ENCODE results near the gene CLCNKB.

The CLCNKB gene

GRCh38 chr1:16087733-16088132 is 44.2 kb downstream of the CLCNKB start:
- Histone ChIP-seq H3K9me3 (ENCODE audit: control insufficient read depth, insufficient read depth, low read length) (no peaks in the 10 kb centered on the region), H3K27me3 (ENCODE audit: control insufficient read depth, insufficient read depth, low read length) (no peaks in the 10 kb centered on the region), H3K36me3 (ENCODE audit: control insufficient read depth, insufficient read depth, low read length) (no peaks in the 10 kb centered on the region), H3K9ac (ENCODE audit: low read depth, low read length) (no peak overlapping the region), H3K4me3 (ENCODE audit: low read depth, low read length) (no peak overlapping the region), H3K4me1 (ENCODE audit: control insufficient read depth, insufficient read depth, low read length) (no peaks in the 10 kb centered on the region)

DNA sequence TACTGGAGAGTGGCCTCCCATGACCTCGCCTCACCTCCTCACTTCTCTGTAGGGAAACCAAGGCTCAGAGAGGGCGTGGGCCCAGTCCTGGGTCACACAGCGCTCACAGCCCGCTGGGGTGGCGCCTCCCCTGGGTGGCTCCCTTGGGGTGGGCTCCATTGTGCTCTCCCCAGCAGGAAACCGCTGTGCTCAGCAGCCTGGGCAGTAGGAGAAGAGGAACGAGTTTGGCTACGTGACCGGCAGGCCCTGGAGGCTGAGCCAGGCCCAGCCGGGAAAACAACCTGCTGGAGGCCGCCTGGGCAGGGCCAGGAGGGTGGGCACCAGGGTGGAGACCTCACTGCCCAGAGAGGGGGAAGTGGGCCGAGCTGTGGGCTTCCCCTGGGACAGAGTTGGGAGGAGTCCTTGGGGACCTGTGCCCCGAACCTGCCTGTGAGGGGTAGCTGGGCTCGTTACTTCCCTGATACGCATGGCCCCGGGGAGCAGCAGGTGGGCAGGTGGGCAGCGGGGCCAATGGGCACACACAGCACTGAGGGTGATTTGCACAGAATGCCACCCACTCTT is 44.8 kb downstream of the CLCNKB start:
- Histone ChIP-seq H3K9me3 (ENCODE audit: control insufficient read depth, insufficient read depth, low read length) (no peaks in the 10 kb centered on the region), H3K27me3 (ENCODE audit: control insufficient read depth, insufficient read depth, low read length) (no peaks in the 10 kb centered on the region), H3K4me3 (ENCODE audit: low read depth, low read length) (no peak overlapping the region), H3K36me3 (ENCODE audit: control insufficient read depth, insufficient read depth, low read length) (no peaks in the 10 kb centered on the region), H3K9ac (ENCODE audit: low read depth, low read length) (no peak overlapping the region), H3K4me1 (ENCODE audit: control insufficient read depth, insufficient read depth, low read length) (no peaks in the 10 kb centered on the region)

GRCh38 chr1:16088996-16089395 is 45.4 kb downstream of the CLCNKB start:
- Histone ChIP-seq H3K36me3 (ENCODE audit: control insufficient read depth, insufficient read depth, low read length) (no peaks in the 10 kb centered on the region), H3K4me1 (ENCODE audit: control insufficient read depth, insufficient read depth, low read length) (no peaks in the 10 kb centered on the region), H3K9ac (ENCODE audit: low read depth, low read length) (no peak overlapping the region), H3K4me3 (ENCODE audit: low read depth, low read length) (no peak overlapping the region), H3K27me3 (ENCODE audit: control insufficient read depth, insufficient read depth, low read length) (no peaks in the 10 kb centered on the region), H3K9me3 (ENCODE audit: control insufficient read depth, insufficient read depth, low read length) (no peaks in the 10 kb centered on the region)

DNA sequence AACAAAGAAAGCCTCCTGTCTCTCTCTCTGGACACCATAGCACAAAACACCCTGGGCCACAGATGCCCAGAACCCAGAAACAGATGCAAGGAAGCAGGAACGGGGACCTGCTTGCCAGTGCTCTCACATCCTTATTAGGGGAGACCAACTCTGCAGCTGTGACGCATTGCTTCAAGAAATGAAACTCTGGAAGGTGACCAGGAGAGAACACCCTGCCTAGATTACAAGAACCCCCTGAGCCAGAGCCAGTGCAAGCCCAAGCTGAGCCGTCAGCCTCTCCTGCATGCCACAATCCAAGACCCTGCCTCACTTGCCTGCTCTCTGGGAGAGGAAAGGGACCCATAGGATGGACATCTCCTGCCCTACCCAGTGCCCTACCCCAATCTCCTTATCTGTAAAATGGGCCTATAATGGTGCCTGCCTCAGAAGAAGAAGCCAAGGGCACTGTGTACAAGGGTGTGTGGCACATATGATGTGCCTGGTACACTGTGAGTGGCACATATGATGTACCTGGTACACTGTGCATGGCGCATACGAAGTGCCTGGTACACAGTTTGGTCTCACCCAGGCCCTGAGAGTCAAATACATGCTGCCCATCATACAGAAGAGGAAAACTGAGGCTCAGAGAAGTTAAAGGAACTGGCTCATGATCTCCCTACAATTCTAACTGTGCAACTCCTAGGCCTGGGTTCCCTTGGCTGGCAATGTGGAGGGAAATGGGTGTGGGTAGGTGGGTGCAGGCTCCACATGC is 46.7 kb downstream of the CLCNKB start:
- no peaks in the 10 kb centered on the region for H3K36me3 ChIP-seq (ENCODE audit: control insufficient read depth, insufficient read depth, low read length)
- H3K9ac ChIP-seq (ENCODE audit: low read depth, low read length): no peak overlapping the region
- no peaks in the 10 kb centered on the region for H3K4me1 ChIP-seq (ENCODE audit: control insufficient read depth, insufficient read depth, low read length)
- H3K27me3 ChIP-seq (ENCODE audit: control insufficient read depth, insufficient read depth, low read length): no peaks in the 10 kb centered on the region
- H3K9me3 ChIP-seq (ENCODE audit: control insufficient read depth, insufficient read depth, low read length): no peaks in the 10 kb centered on the region
- no peak overlapping the region for H3K4me3 ChIP-seq (ENCODE audit: low read depth, low read length)

GRCh38 chr1:16091296-16091695 is 47.7 kb downstream of the CLCNKB start:
- no peaks in the 10 kb centered on the region for H3K9me3 ChIP-seq (ENCODE audit: control insufficient read depth, insufficient read depth, low read length)
- H3K4me3 ChIP-seq (ENCODE audit: low read depth, low read length): no peak overlapping the region
- H3K9ac ChIP-seq (ENCODE audit: low read depth, low read length): no peak overlapping the region
- H3K4me1 ChIP-seq (ENCODE audit: control insufficient read depth, insufficient read depth, low read length): no peaks in the 10 kb centered on the region
- no peaks in the 10 kb centered on the region for H3K27me3 ChIP-seq (ENCODE audit: control insufficient read depth, insufficient read depth, low read length)
- H3K36me3 ChIP-seq (ENCODE audit: control insufficient read depth, insufficient read depth, low read length): no peaks in the 10 kb centered on the region

GRCh38 chr1:16092097-16092922 is 48.7 kb downstream of the CLCNKB start:
- Histone ChIP-seq H3K9me3 (ENCODE audit: control insufficient read depth, insufficient read depth, low read length) (no peaks in the 10 kb centered on the region), H3K36me3 (ENCODE audit: control insufficient read depth, insufficient read depth, low read length) (no peaks in the 10 kb centered on the region), H3K4me3 (ENCODE audit: low read depth, low read length) (no peak overlapping the region), H3K4me1 (ENCODE audit: control insufficient read depth, insufficient read depth, low read length) (no peaks in the 10 kb centered on the region), H3K9ac (ENCODE audit: low read depth, low read length) (no peak overlapping the region), H3K27me3 (ENCODE audit: control insufficient read depth, insufficient read depth, low read length) (no peaks in the 10 kb centered on the region)

DNA sequence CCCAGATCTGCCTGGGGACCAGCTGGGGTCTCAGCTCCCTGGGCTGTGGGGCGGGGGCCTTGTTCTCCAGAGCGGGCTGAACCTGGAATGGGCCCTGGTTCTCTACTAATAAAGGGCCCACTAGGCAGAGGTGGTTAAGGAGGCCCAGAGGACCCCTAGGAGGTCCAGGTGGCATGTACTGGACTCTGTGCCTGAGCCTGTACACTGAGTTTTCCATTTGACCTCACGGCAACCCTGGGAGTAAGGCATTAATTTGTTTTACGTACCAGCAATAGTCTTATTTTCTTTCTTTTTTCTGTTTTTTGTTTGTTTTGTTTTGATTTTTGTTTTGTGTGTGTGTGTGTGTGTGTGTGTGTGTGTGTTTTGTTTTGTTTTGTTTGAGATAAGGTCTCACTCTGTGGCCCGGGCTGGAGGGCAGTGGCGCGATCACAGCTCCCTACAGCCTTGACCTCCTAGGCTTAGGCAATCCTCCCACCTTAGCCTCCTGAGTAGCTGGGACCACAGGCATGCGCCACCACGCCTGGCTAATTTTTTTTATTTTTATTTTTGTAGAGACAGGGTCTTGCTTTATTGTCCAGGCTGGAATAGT is 49.4 kb downstream of the CLCNKB start:
- H3K9ac ChIP-seq (ENCODE audit: low read depth, low read length): no peak overlapping the region

DNA sequence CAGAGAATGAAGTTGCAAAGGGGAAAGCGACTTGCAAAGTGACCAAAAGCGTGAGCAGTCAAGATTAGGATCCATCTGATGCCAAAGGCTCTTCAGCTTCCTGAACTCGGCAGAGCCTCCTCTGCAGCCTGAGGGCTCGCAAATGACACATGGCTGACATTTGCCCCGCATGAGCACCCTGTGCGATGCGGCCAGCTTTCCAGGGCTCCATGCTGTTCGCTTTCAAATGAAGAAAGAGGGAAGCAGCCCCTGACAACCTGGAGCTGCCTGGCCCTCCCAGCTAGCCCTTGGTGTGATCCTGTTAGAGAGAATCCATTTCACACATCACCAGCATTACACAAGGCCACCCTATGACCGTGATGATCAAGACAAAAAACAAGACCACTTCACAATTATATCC is 50.0 kb downstream of the CLCNKB start:
- H3K36me3 ChIP-seq (ENCODE audit: control insufficient read depth, insufficient read depth, low read length): no peaks in the 10 kb centered on the region
- H3K4me3 ChIP-seq (ENCODE audit: low read depth, low read length): no peak overlapping the region
- no peaks in the 10 kb centered on the region for H3K9me3 ChIP-seq (ENCODE audit: control insufficient read depth, insufficient read depth, low read length)
- no peaks in the 10 kb centered on the region for H3K27me3 ChIP-seq (ENCODE audit: control insufficient read depth, insufficient read depth, low read length)
- H3K9ac ChIP-seq (ENCODE audit: low read depth, low read length): no peak overlapping the region
- H3K4me1 ChIP-seq (ENCODE audit: control insufficient read depth, insufficient read depth, low read length): no peaks in the 10 kb centered on the region

More for the DNA sequence above, 49.4 kb downstream of the CLCNKB start:
- no peaks in the 10 kb centered on the region for H3K27me3 ChIP-seq (ENCODE audit: control insufficient read depth, insufficient read depth, low read length)
- no peaks in the 10 kb centered on the region for H3K36me3 ChIP-seq (ENCODE audit: control insufficient read depth, insufficient read depth, low read length)
- no peaks in the 10 kb centered on the region for H3K9me3 ChIP-seq (ENCODE audit: control insufficient read depth, insufficient read depth, low read length)
- no peak overlapping the region for H3K4me3 ChIP-seq (ENCODE audit: low read depth, low read length)
- no peaks in the 10 kb centered on the region for H3K4me1 ChIP-seq (ENCODE audit: control insufficient read depth, insufficient read depth, low read length)

GRCh38 chr1:16094453-16095158 is 51.0 kb downstream of the CLCNKB start:
- no peaks in the 10 kb centered on the region for H3K4me1 ChIP-seq (ENCODE audit: control insufficient read depth, insufficient read depth, low read length)
- H3K36me3 ChIP-seq (ENCODE audit: control insufficient read depth, insufficient read depth, low read length): no peaks in the 10 kb centered on the region
- no peaks in the 10 kb centered on the region for H3K27me3 ChIP-seq (ENCODE audit: control insufficient read depth, insufficient read depth, low read length)
- H3K4me3 ChIP-seq (ENCODE audit: low read depth, low read length): no peak overlapping the region
- no peak overlapping the region for H3K9ac ChIP-seq (ENCODE audit: low read depth, low read length)
- H3K9me3 ChIP-seq (ENCODE audit: control insufficient read depth, insufficient read depth, low read length): no peaks in the 10 kb centered on the region

- Histone ChIP-seq H3K36me3 (ENCODE audit: control insufficient read depth, insufficient read depth, low read length) (no peaks in the 10 kb centered on the region), H3K9ac (ENCODE audit: low read depth, low read length) (no peak overlapping the region), H3K27me3 (ENCODE audit: control insufficient read depth, insufficient read depth, low read length) (no peaks in the 10 kb centered on the region), H3K4me1 (ENCODE audit: control insufficient read depth, insufficient read depth, low read length) (no peaks in the 10 kb centered on the region), H3K4me3 (ENCODE audit: low read depth, low read length) (no peak overlapping the region), H3K9me3 (ENCODE audit: control insufficient read depth, insufficient read depth, low read length) (no peaks in the 10 kb centered on the region)
Measured at GRCh38 chr1:16095447-16095846, 51.9 kb downstream of the CLCNKB start.

GRCh38 chr1:16099412-16099811 is 55.8 kb downstream of the CLCNKB start:
- no peaks in the 10 kb centered on the region for H3K4me1 ChIP-seq (ENCODE audit: control insufficient read depth, insufficient read depth, low read length)
- H3K9ac ChIP-seq (ENCODE audit: low read depth, low read length): no peak overlapping the region
- H3K36me3 ChIP-seq (ENCODE audit: control insufficient read depth, insufficient read depth, low read length): no peaks in the 10 kb centered on the region
- no peak overlapping the region for H3K4me3 ChIP-seq (ENCODE audit: low read depth, low read length)
- no peaks in the 10 kb centered on the region for H3K27me3 ChIP-seq (ENCODE audit: control insufficient read depth, insufficient read depth, low read length)
- H3K9me3 ChIP-seq (ENCODE audit: control insufficient read depth, insufficient read depth, low read length): no peaks in the 10 kb centered on the region

Measured in iPS-15b (cell line).